Stimulated activated CD4-positive, alpha-beta T cell treated with anti-CD3 and anti-CD28 coated beads, Interleukin-12 subunit alpha, Interleukin-12 subunit beta, amount 100 ng/mL, for 24 hours (primary cell): ENCODE results near the gene CEP70.
"Not testable (repeated sequence)": the region's sequence is repeated elsewhere in the genome, so short reads cannot be mapped to it uniquely, and the experiment has no call there.

Source experiments
- DNase-seq, 2 experiments: peaks; one replicate each; pipeline ENCODE4 v3.0.0-alpha.2; 2020; ENCODE audit warnings: low read depth in 2 of 2

CEP70 gene

GRCh38 chr3:138594150-138594934 is at the start of gene CEP70:
Gene CEP70 (minus strand): TSS chr3:138594260. CDS start chr3:138572927, 21,333 bp downstream.
- peak; percentile 69 to 78 for DNase-seq

- DNase-seq: no peak
These were observed 48.8 kb upstream of the CEP70 start for GRCh38 chr3:138642927-138643253.

GRCh38 chr3:138642226-138642926 is 48.3 kb upstream of the CEP70 start:
- no peak for DNase-seq

- DNase-seq: no peak
These were observed 46.5 kb upstream of the CEP70 start for GRCh38 chr3:138640537-138640936.

GRCh38 chr3:138638641-138639040 is 44.6 kb upstream of the CEP70 start:
- DNase-seq: no peak

GRCh38 chr3:138629526-138629925 is 35.5 kb upstream of the CEP70 start:
- no peak for DNase-seq

GRCh38 chr3:138625707-138626365 is 31.8 kb upstream of the CEP70 start:
- DNase-seq: no peak

- DNase-seq: no peak
These were observed 30.5 kb upstream of the CEP70 start for GRCh38 chr3:138624518-138624917.

GRCh38 chr3:138620431-138620830 is 26.4 kb upstream of the CEP70 start:
- DNase-seq: no peak

- no peak for DNase-seq
These were observed 21.4 kb upstream of the CEP70 start for GRCh38 chr3:138615462-138615861.

- no peak for DNase-seq
These were observed 15.8 kb upstream of the CEP70 start for GRCh38 chr3:138609898-138610266.

- DNase-seq: peak; percentile 31 to 40
These were observed 14.5 kb upstream of the CEP70 start, which contains the start of gene FAIM for GRCh38 chr3:138608322-138609135. Gene FAIM (plus strand): TSS chr3:138608771. CDS start chr3:138619727, 10,956 bp downstream.

GRCh38 chr3:138604106-138604595 is 10.1 kb upstream of the CEP70 start:
- DNase-seq: not testable (repeated sequence)

GRCh38 chr3:138601661-138602060 is 7.6 kb upstream of the CEP70 start:
- DNase-seq: not testable (repeated sequence)

- no peak for DNase-seq
These were observed 6.2 kb upstream of the CEP70 start for GRCh38 chr3:138600100-138600745.

GRCh38 chr3:138598534-138598933 is 4.5 kb upstream of the CEP70 start:
- DNase-seq: no peak

GRCh38 chr3:138597186-138597976 is 3.3 kb upstream of the CEP70 start:
- not testable (repeated sequence) for DNase-seq

GRCh38 chr3:138594935-138595610 is 1.0 kb upstream of the CEP70 start:
- no peak for DNase-seq

GRCh38 chr3:138593488-138594149 is 441 bp downstream of the CEP70 start:
- no peak for DNase-seq
